Measurements from ENCODE around the gene FERMT3. TPM values are rescaled to one million over a fixed set of nuclear protein-coding genes. Genes with fewer than 3 reads are reported as not detected.

The FERMT3 gene
- polyA plus RNA-seq, 1 of the 3 experiments (the other 2 are of a cell fraction) = 1.4 TPM

- WGBS (ENCODE audit: low lambda C conversion rate) = 92% methylated on average over 8 of the region's 8 CpGs
- H3K4me1 ChIP-seq (ENCODE audit: control insufficient read depth in 1 of 2, insufficient read depth in 2 of 2, low read depth in 1 of 2, low read length in 1 of 2) = peaks cover 11 to 15% of the 10 kb centered on the region in 2 experiments; a peak in 3 of 4 replicates
- no peak overlapping the region for H3K4me2 ChIP-seq
- no peak overlapping the region for H2AFZ ChIP-seq (ENCODE audit: low read depth)
- H3K4me3 ChIP-seq (ENCODE audit: low read depth in 2 of 2, low read length in 1 of 2) = no peak overlapping the region
- no peaks in the 10 kb centered on the region for H3K27me3 ChIP-seq (ENCODE audit: insufficient read depth)
- no peaks in the 10 kb centered on the region for H3K9me2 ChIP-seq
- H3F3A ChIP-seq (replicated peaks; ENCODE audit: insufficient read depth) = peaks cover 16% of the 10 kb centered on the region
- H3K36me3 ChIP-seq (replicated peaks in 1 of 2; ENCODE audit: control insufficient read depth in 1 of 2, insufficient read depth in 2 of 2, low read length in 1 of 2) = no peaks in the 10 kb centered on the region
- no peak overlapping the region for H3K9ac ChIP-seq
- no peak overlapping the region for H3K27ac ChIP-seq (ENCODE audit: low read depth in 2 of 2, low read length in 1 of 2)
- TF ChIP-seq RXRA (IDR thresholded peaks at IDR 0.05; ENCODE audit: borderline replicate concordance, low read depth) (no peak), GATA2 (CRISPR knock-in tag; IDR thresholded peaks at IDR 0.05) (no peak), REST (IDR thresholded peaks at IDR 0.05; ENCODE audit: low read depth, low read length) (no peak), PBX3 (IDR thresholded peaks at IDR 0.05) (no peak), YY1 (IDR thresholded peaks at IDR 0.05; ENCODE audit: low read depth) (no peak), FOSL2 (IDR thresholded peaks at IDR 0.05; ENCODE audit: borderline replicate concordance, low read depth) (no peak), CHD2 (IDR thresholded peaks at IDR 0.05; ENCODE audit: low read length, partially characterized antibody) (no peak), MEF2A (IDR thresholded peaks at IDR 0.05; ENCODE audit: borderline replicate concordance, low read depth) (no peak), IRF3 (IDR thresholded peaks at IDR 0.05; ENCODE audit: low read depth, low read length) (no peak), NFIC (IDR thresholded peaks at IDR 0.05; ENCODE audit: borderline replicate concordance) (no peak)
- H3K9me3 ChIP-seq = no peaks in the 10 kb centered on the region
- POLR2A ChIA-PET = interaction anchor here (0.6 kb wide), 1 partner anchor 319 kb away, joined by 4 read pairs; no protein-coding TSS in a partner anchor
- H4K20me1 ChIP-seq (ENCODE audit: insufficient read depth) = no peaks in the 10 kb centered on the region
- no peak for DNase-seq
- peaks cover 9% of the 10 kb centered on the region; the same call in 1 of the 2 replicates for H3K79me2 ChIP-seq (ENCODE audit: insufficient read depth)
- CTCF ChIA-PET = no interaction called here
These were observed 29.8 kb upstream of the FERMT3 start for GRCh38 chr11:64176751-64177150.

- no peaks in the 10 kb centered on the region for H4K20me1 ChIP-seq (ENCODE audit: insufficient read depth)
- H3K9me3 ChIP-seq = no peaks in the 10 kb centered on the region
- H3K4me2 ChIP-seq = no peak overlapping the region
- H3F3A ChIP-seq (replicated peaks; ENCODE audit: insufficient read depth) = peaks cover 20% of the 10 kb centered on the region
- WGBS (ENCODE audit: low lambda C conversion rate) = 95% methylated on average over 1 of the region's 1 CpG
- H3K9ac ChIP-seq = no peak overlapping the region
- H2AFZ ChIP-seq (ENCODE audit: low read depth) = no peak overlapping the region
- H3K4me3 ChIP-seq (ENCODE audit: low read depth in 2 of 2, low read length in 1 of 2) = no peak overlapping the region
- peaks cover 11 to 16% of the 10 kb centered on the region in 2 experiments; a peak in 3 of 4 replicates for H3K4me1 ChIP-seq (ENCODE audit: control insufficient read depth in 1 of 2, insufficient read depth in 2 of 2, low read depth in 1 of 2, low read length in 1 of 2)
- no peaks in the 10 kb centered on the region for H3K9me2 ChIP-seq
- ChIA-PET CTCF (no interaction called here), POLR2A (no interaction called here)
- H3K36me3 ChIP-seq (replicated peaks in 1 of 2; ENCODE audit: control insufficient read depth in 1 of 2, insufficient read depth in 2 of 2, low read length in 1 of 2) = no peaks in the 10 kb centered on the region
- no peaks in the 10 kb centered on the region for H3K27me3 ChIP-seq (ENCODE audit: insufficient read depth)
- DNase-seq = no peak
- TF ChIP-seq JUND (IDR thresholded peaks at IDR 0.05) (no peak), RAD21 (IDR thresholded peaks at IDR 0.05; ENCODE audit: low read length) (no peak), PBX3 (IDR thresholded peaks at IDR 0.05) (no peak), FOXJ3 (CRISPR knock-in tag; IDR thresholded peaks at IDR 0.05) (no peak), RCOR1 (IDR thresholded peaks at IDR 0.05; ENCODE audit: low read length) (no peak), CTCF (IDR thresholded peaks at IDR 0.05) (no peak), POLR2AphosphoS5 (IDR thresholded peaks at IDR 0.05; ENCODE audit: low read depth, low read length) (no peak), IRF3 (IDR thresholded peaks at IDR 0.05; ENCODE audit: low read depth, low read length) (no peak)
- H3K27ac ChIP-seq (ENCODE audit: low read depth in 2 of 2, low read length in 1 of 2) = no peak overlapping the region
- H3K79me2 ChIP-seq (ENCODE audit: insufficient read depth) = peaks cover 18% of the 10 kb centered on the region
These were observed 28.3 kb upstream of the FERMT3 start for GRCh38 chr11:64178203-64178602.

Measured in SK-N-SH (cell line).